GM18907 (cell line): ENCODE results near the gene FLNA.
"Not testable (repeated sequence)": the region's sequence is repeated elsewhere in the genome, so short reads cannot be mapped to it uniquely, and the experiment has no call there.

Experiments used
- ATAC-seq: cut with Tn5 transposase; IDR thresholded peaks from one replicate; pipeline ENCODE4 v1.9.1; 2021; ENCODE audit warnings: mild to moderate bottlenecking, moderate library complexity; ENCODE audit not compliant: unreplicated experiment

The FLNA gene

DNA sequence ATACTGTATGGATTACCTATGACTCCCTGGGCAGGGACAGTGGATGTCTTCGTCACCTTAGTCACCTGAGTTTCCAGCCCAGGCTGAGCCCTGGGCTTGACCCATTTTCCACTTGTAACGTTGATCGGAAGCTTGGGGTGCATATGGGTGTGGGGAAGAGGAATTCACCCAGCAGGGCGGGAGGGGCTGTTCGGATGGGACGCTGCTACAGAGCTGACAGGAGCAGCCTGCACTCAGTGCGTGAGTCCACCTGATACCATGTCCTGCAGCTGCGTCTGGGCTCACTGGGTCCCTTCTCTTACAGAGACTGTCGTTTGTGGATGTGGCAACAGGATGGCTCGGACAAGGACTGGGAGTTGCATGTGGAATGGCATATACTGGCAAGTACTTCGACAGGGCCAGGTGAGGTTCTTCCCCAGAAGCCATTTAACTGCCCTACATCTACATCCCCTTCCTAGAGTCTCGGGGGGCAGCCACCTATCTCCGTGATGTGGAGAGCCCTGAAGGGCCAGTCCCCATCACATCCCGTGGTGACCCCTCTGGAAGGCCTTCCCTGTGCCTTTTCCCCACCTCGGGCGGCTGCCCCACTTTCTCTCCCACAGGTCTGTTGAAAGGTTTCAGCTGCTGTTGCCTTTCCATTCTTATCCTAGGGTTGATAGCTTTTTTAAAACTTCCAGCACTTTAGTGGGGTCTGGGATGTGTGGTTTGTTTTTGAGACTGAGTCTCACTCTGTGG, 65.2 kb downstream of the FLNA start:
- no peak for ATAC-seq

GRCh38 chrX:154308108-154308946, 66.1 kb downstream of the FLNA start:
- no peak for ATAC-seq

DNA sequence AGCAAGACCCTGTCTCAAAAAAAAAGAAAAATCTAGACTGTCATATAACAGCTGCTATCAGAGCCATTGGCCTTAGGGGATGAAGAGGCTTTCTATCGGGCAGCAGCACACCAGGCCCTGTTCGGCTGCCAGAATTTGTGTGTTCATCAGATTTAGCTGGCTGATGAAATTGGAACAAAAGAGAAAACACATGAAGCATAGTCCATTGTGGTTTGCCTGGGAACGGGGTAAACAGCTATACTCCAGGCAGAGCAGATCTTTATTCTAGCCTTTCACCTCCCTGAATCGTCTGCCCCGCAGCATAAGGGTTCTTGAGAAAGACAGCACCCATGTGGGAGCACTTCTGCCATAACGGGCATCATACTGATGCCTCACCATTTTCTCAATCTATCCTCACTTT, 67.2 kb downstream of the FLNA start:
- ATAC-seq = no peak

DNA sequence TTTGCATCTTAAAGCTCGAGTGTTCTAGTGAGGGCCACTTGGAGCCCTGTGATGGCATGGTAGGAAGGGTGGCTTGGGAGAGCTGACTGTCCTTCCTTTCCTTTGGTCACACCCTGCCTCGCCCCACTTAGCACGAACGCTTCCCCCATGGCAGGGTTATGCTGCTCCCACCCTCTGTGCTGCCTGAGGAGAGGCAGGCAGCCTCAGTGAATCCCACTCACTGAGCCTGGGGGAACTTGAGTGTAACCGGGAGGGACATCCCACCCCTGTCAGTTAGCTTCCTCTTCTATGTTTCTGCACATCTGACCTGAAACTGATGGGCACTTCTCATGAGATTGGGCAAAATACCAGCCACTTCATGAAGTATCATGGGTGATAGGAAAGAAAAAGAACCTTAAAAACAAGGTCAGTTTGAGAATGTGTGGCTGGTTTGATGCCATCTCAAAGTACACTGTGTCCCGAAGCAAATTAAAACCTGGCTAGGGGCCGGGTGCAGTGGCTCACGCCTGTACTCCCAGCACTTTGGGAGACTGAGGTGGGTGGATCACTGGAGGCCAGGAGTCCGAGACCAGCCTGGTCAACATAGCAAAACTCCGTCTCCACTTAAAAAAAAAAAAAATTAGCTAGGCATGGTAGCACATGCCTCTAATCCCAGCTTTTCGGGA, 68.8 kb downstream of the FLNA start:
- no peak for ATAC-seq

GRCh38 chrX:154304846-154305245, 69.6 kb downstream of the FLNA start:
- ATAC-seq = no peak

- no peak for ATAC-seq
Observed at GRCh38 chrX:154303476-154303875, 71.0 kb downstream of the FLNA start.

DNA sequence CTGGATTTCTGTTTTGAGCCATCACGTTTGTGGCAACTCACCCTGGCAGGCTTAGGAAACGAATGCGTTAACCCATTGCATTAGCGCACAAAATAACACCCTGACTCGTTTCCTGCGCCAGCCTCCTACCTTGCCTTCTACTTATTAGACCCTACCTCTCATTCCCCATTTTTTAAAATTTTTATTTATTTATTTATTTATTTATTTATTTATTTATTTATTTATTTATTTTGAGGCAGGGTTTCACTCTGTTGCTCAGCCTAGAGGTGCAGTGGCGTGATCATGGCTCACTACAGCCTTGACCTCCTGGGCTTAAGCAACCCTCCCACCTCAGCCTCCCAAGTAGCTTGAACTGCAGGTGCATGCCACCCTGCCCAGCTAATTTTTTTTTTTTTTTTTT, 71.4 kb downstream of the FLNA start:
- ATAC-seq = not testable (repeated sequence)

DNA sequence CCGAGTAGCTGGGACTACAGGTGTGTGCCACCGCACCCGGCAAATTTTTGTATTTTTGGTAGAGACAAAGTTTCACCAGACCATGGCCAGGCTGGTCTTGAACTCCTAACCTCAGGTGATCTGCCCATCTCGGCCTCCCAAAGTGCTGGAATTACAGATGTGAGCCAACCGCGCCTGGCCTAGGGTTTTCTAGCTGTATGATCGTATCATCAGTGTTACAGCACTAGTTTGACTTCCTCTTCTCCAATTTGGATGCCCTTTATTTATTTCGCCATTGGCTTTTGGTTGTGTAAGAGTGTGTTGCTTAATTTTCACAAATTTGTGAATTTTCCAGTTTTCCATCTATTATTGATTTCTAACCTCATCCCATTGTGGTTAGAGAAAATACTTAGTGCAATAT, 73.6 kb downstream of the FLNA start:
- no peak for ATAC-seq
